ENCODE data around the gene TSPAN2.

The TSPAN2 gene

GRCh38 chr1:115115521-115116161 is 26.3 kb upstream of the TSPAN2 start:
- Histone ChIP-seq H3K36me3 (no peaks in the 10 kb centered on the region), H3K27ac (peak overlapping the region; percentile 65 to 67), H3K4me3 (no peak overlapping the region), H3K4me1 (peaks cover 0 to 43% (median 9%) of the 10 kb centered on the region in 4 donors), H3K9me3 (no peaks in the 10 kb centered on the region), H3K27me3 (no peaks in the 10 kb centered on the region)
- TF ChIP-seq CTCF (IDR thresholded peaks at IDR 0.05) = no peak
- intact Hi-C loops (cut with DNase I; ENCODE audit: low total_unique reads) = no loop called here
- DNase-seq = no peak

GRCh38 chr1:115114308-115114707 is 25.0 kb upstream of the TSPAN2 start:
- no peak overlapping the region for H3K4me3 ChIP-seq
- H3K4me1 ChIP-seq = peaks cover 0 to 43% (median 9%) of the 10 kb centered on the region in 4 donors
- peak overlapping the region; percentile 65 to 67 for H3K27ac ChIP-seq
- H3K9me3 ChIP-seq = no peaks in the 10 kb centered on the region
- no peaks in the 10 kb centered on the region for H3K36me3 ChIP-seq
- intact Hi-C loops (cut with DNase I; ENCODE audit: low total_unique reads) = no loop called here
- no peaks in the 10 kb centered on the region for H3K27me3 ChIP-seq
- no peak for TF ChIP-seq CTCF (IDR thresholded peaks at IDR 0.05)
- no peak for DNase-seq

- Histone ChIP-seq H3K4me3 (no peak overlapping the region), H3K9me3 (no peaks in the 10 kb centered on the region), H3K4me1 (peaks cover 0 to 40% (median 9%) of the 10 kb centered on the region in 4 donors), H3K36me3 (no peaks in the 10 kb centered on the region), H3K27ac (peak overlapping the region; percentile 65 to 67), H3K27me3 (no peaks in the 10 kb centered on the region)
- DNase-seq = no peak
- no peak for TF ChIP-seq CTCF (IDR thresholded peaks at IDR 0.05)
- intact Hi-C loops (cut with DNase I; ENCODE audit: low total_unique reads) = loop anchor here (2.0 kb wide), 1 partner anchor 135 kb away; no protein-coding TSS in a partner anchor
Measured at GRCh38 chr1:115113766-115114165, 24.5 kb upstream of the TSPAN2 start.

GRCh38 chr1:115112496-115113375 is 23.4 kb upstream of the TSPAN2 start:
- H3K9me3 ChIP-seq = no peaks in the 10 kb centered on the region
- H3K4me3 ChIP-seq = no peak overlapping the region
- intact Hi-C loops (cut with DNase I; ENCODE audit: low total_unique reads) = loop anchor here (2.0 kb wide), 1 partner anchor 134 kb away; no protein-coding TSS in a partner anchor
- H3K4me1 ChIP-seq = peaks cover 0 to 45% (median 10%) of the 10 kb centered on the region in 4 donors
- DNase-seq = no peak
- H3K27me3 ChIP-seq = no peaks in the 10 kb centered on the region
- peak; percentile 94 for TF ChIP-seq CTCF (IDR thresholded peaks at IDR 0.05)
- peak overlapping the region; percentile 65 to 67 for H3K27ac ChIP-seq
- H3K36me3 ChIP-seq = no peaks in the 10 kb centered on the region

GRCh38 chr1:115107516-115108260 is 18.4 kb upstream of the TSPAN2 start:
- intact Hi-C loops (cut with DNase I; ENCODE audit: low total_unique reads) = loop anchor here (10.0 kb wide), 1 partner anchor 53 kb away; no protein-coding TSS in a partner anchor
- TF ChIP-seq CTCF (IDR thresholded peaks at IDR 0.05) = no peak
- H3K9me3 ChIP-seq = no peaks in the 10 kb centered on the region
- no peak overlapping the region for H3K4me3 ChIP-seq
- H3K27me3 ChIP-seq = no peaks in the 10 kb centered on the region
- H3K27ac ChIP-seq = peak overlapping the region; percentile 14 to 21
- H3K36me3 ChIP-seq = no peaks in the 10 kb centered on the region
- H3K4me1 ChIP-seq = peaks cover 0 to 12% (median 5%) of the 10 kb centered on the region in 4 donors
- DNase-seq = no peak

Data from tibial artery (tissue), 4 donors.